ENCODE results near the gene FILIP1L. TPM values are rescaled to one million over a fixed set of nuclear protein-coding genes. Genes with fewer than 3 reads are reported as not detected.
A peak's percentile ranks its signal among the peaks of the same experiment; 100 is the strongest.

The FILIP1L gene
- total and polyA plus RNA-seq, 2 of the 13 experiments (the other 11 are each of a cell fraction or from before 2014, with no cell fraction given) = 8.1 to 187 TPM

GRCh38 chr3:99878005-99878404 lies 236.3 kb downstream of the FILIP1L start (continued):
- TF ChIP-seq FOXC1 (CRISPR knock-in tag; IDR thresholded peaks at IDR 0.05; ENCODE audit: borderline replicate concordance) (no peak), CREB1 (IDR thresholded peaks at IDR 0.05) (peak; percentile 58; the same call in 1 of the 2 replicates), CREB1 (CRISPR knock-in tag; IDR thresholded peaks at IDR 0.05) (no peak), HDAC1 (CRISPR knock-in tag; IDR thresholded peaks at IDR 0.05) (no peak), TBP (CRISPR knock-in tag; IDR thresholded peaks at IDR 0.05) (no peak), YEATS4 (CRISPR knock-in tag; IDR thresholded peaks at IDR 0.05; ENCODE audit: borderline replicate concordance) (no peak), SRSF4 (IDR thresholded peaks at IDR 0.05; ENCODE audit: low read depth, low read length, poor library complexity, severe bottlenecking) (no peak), ZNF569 (CRISPR knock-in tag; IDR thresholded peaks at IDR 0.05; ENCODE audit: borderline replicate concordance) (no peak), ZNF740 (CRISPR knock-in tag; IDR thresholded peaks at IDR 0.05) (no peak), SRY (CRISPR knock-in tag; IDR thresholded peaks at IDR 0.05) (no peak), HMGXB3 (CRISPR knock-in tag; IDR thresholded peaks at IDR 0.05; ENCODE audit: borderline replicate concordance) (peak; percentile 82), ZNF678 (CRISPR knock-in tag; IDR thresholded peaks at IDR 0.05) (no peak), ZSCAN22 (CRISPR knock-in tag; IDR thresholded peaks at IDR 0.05) (no peak), ZNF205 (CRISPR knock-in tag; IDR thresholded peaks at IDR 0.05) (no peak), NCOR1 (IDR thresholded peaks at IDR 0.05; ENCODE audit: borderline replicate concordance, low read length) (no peak), ZNF616 (CRISPR knock-in tag; IDR thresholded peaks at IDR 0.05; ENCODE audit: low read depth) (no peak)
- TF ChIP-seq, protein P1, sequence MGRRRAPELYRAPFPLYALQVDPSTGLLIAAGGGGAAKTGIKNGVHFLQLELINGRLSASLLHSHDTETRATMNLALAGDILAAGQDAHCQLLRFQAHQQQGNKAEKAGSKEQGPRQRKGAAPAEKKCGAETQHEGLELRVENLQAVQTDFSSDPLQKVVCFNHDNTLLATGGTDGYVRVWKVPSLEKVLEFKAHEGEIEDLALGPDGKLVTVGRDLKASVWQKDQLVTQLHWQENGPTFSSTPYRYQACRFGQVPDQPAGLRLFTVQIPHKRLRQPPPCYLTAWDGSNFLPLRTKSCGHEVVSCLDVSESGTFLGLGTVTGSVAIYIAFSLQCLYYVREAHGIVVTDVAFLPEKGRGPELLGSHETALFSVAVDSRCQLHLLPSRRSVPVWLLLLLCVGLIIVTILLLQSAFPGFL (CRISPR knock-in tag; IDR thresholded peaks at IDR 0.05) = no peak
- TF ChIP-seq, protein P2, sequence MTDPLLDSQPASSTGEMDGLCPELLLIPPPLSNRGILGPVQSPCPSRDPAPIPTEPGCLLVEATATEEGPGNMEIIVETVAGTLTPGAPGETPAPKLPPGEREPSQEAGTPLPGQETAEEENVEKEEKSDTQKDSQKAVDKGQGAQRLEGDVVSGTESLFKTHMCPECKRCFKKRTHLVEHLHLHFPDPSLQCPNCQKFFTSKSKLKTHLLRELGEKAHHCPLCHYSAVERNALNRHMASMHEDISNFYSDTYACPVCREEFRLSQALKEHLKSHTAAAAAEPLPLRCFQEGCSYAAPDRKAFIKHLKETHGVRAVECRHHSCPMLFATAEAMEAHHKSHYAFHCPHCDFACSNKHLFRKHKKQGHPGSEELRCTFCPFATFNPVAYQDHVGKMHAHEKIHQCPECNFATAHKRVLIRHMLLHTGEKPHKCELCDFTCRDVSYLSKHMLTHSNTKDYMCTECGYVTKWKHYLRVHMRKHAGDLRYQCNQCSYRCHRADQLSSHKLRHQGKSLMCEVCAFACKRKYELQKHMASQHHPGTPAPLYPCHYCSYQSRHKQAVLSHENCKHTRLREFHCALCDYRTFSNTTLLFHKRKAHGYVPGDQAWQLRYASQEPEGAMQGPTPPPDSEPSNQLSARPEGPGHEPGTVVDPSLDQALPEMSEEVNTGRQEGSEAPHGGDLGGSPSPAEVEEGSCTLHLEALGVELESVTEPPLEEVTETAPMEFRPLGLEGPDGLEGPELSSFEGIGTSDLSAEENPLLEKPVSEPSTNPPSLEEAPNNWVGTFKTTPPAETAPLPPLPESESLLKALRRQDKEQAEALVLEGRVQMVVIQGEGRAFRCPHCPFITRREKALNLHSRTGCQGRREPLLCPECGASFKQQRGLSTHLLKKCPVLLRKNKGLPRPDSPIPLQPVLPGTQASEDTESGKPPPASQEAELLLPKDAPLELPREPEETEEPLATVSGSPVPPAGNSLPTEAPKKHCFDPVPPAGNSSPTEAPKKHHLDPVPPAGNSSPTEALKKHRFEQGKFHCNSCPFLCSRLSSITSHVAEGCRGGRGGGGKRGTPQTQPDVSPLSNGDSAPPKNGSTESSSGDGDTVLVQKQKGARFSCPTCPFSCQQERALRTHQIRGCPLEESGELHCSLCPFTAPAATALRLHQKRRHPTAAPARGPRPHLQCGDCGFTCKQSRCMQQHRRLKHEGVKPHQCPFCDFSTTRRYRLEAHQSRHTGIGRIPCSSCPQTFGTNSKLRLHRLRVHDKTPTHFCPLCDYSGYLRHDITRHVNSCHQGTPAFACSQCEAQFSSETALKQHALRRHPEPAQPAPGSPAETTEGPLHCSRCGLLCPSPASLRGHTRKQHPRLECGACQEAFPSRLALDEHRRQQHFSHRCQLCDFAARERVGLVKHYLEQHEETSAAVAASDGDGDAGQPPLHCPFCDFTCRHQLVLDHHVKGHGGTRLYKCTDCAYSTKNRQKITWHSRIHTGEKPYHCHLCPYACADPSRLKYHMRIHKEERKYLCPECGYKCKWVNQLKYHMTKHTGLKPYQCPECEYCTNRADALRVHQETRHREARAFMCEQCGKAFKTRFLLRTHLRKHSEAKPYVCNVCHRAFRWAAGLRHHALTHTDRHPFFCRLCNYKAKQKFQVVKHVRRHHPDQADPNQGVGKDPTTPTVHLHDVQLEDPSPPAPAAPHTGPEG (CRISPR knock-in tag; IDR thresholded peaks at IDR 0.05) = no peak

Data from HepG2 (cell line).